Trophoblast cell (in vitro differentiated cells and primary cell): Measurements from ENCODE around the gene DBNL. TPM values are rescaled to one million over a fixed set of nuclear protein-coding genes. Genes with fewer than 3 reads are reported as not detected.
"Not testable (repeated sequence)": the region's sequence is repeated elsewhere in the genome, so short reads cannot be mapped to it uniquely, and the experiment has no call there.

ENCODE experiments used
- DNase-seq, 2 donors: peaks; one replicate each; pipeline ENCODE4 v3.0.0-alpha.2; 2016
- H2AFZ ChIP-seq: 2 replicates; pipeline ENCODE4 v1.6.1; 2013; ENCODE audit warnings: low read length, moderate library complexity, mild to moderate bottlenecking; ENCODE audit not compliant: insufficient read depth, poor library complexity
- H2AK5ac ChIP-seq: 2 replicates; pipeline ENCODE4 v1.6.1; 2013; ENCODE audit warnings: mild to moderate bottlenecking, low read length
- H2BK120ac ChIP-seq: 2 replicates; pipeline ENCODE4 v1.6.1; 2013; ENCODE audit warnings: low read length, mild to moderate bottlenecking, moderate library complexity; ENCODE audit not compliant: insufficient read depth, poor library complexity
- H2BK12ac ChIP-seq: 2 replicates; pipeline ENCODE4 v1.6.1; 2013; ENCODE audit warnings: mild to moderate bottlenecking, low read length, moderate library complexity
- H2BK5ac ChIP-seq: 2 replicates; pipeline ENCODE4 v1.6.1; 2013; ENCODE audit warnings: low read length, low read depth, moderate library complexity, mild to moderate bottlenecking; ENCODE audit not compliant: poor library complexity
- H3K14ac ChIP-seq: 2 replicates; pipeline ENCODE4 v1.6.1; 2013; ENCODE audit warnings: mild to moderate bottlenecking, low read length
- H3K18ac ChIP-seq: 2 replicates; pipeline ENCODE4 v1.6.1; 2013; ENCODE audit warnings: mild to moderate bottlenecking, low read length
- H3K23ac ChIP-seq: 2 replicates; pipeline ENCODE4 v1.6.1; 2013; ENCODE audit warnings: low read length
- H3K27ac ChIP-seq: 2 replicates; pipeline ENCODE4 v1.5.1; 2013; ENCODE audit warnings: low read depth, mild to moderate bottlenecking, inconsistent platforms, low read length, moderate library complexity
- H3K27me3 ChIP-seq: 2 replicates; pipeline ENCODE4 v1.6.1; 2013; ENCODE audit warnings: inconsistent platforms, mild to moderate bottlenecking, low read length, moderate library complexity; ENCODE audit not compliant: insufficient read depth
- H3K36me3 ChIP-seq, 2 experiments: 1 replicate in 1 of 2; 2 replicates in 1 of 2; pipeline ENCODE4 v1.6.1; 2013; ENCODE audit warnings: low read length in 2 of 2, mild to moderate bottlenecking in 2 of 2, moderate library complexity in 1 of 2; ENCODE audit not compliant: insufficient read depth in 2 of 2, control insufficient read depth in 1 of 2
- H3K4ac ChIP-seq: 2 replicates; pipeline ENCODE4 v1.6.1; 2013; ENCODE audit warnings: low read depth, mild to moderate bottlenecking, low read length, moderate library complexity
- H3K4me1 ChIP-seq, 2 experiments: 1 replicate in 1 of 2; 2 replicates in 1 of 2; pipeline ENCODE4 v1.6.1; 2013; ENCODE audit warnings: low read length in 2 of 2, mild to moderate bottlenecking in 2 of 2, moderate library complexity in 1 of 2; ENCODE audit not compliant: insufficient read depth in 2 of 2, control insufficient read depth in 1 of 2
- H3K4me2 ChIP-seq: 2 replicates; pipeline ENCODE4 v1.6.1; 2013; ENCODE audit warnings: inconsistent platforms, mild to moderate bottlenecking, low read length, moderate library complexity
- H3K4me3 ChIP-seq: 2 replicates; pipeline ENCODE4 v1.5.1; 2013; ENCODE audit warnings: mild to moderate bottlenecking, low read depth, low read length, inconsistent platforms
- H3K79me1 ChIP-seq: one replicate; pipeline ENCODE4 v1.6.1; 2013; ENCODE audit warnings: low read length
- H3K79me2 ChIP-seq: 2 replicates; pipeline ENCODE4 v1.6.1; 2013; ENCODE audit warnings: low read length, mild to moderate bottlenecking; ENCODE audit not compliant: control insufficient read depth, insufficient read depth, poor library complexity
- H3K9ac ChIP-seq: 2 replicates; pipeline ENCODE4 v1.6.1; 2013; ENCODE audit warnings: mild to moderate bottlenecking, low read length
- H3K9me3 ChIP-seq: 2 replicates; pipeline ENCODE4 v1.6.1; 2013; ENCODE audit warnings: low read depth, mild to moderate bottlenecking, control low read depth, inconsistent platforms, low read length; ENCODE audit not compliant: insufficient read depth
- H4K12ac ChIP-seq: 2 replicates; pipeline ENCODE4 v1.6.1; 2013; ENCODE audit warnings: low read depth, mild to moderate bottlenecking, low read length, moderate library complexity
- H4K8ac ChIP-seq: 2 replicates; pipeline ENCODE4 v1.6.1; 2013; ENCODE audit warnings: low read depth, mild to moderate bottlenecking, low read length, moderate library complexity
- H4K91ac ChIP-seq: one replicate; pipeline ENCODE4 v1.6.1; 2013; ENCODE audit warnings: low read depth, mild to moderate bottlenecking, low read length, moderate library complexity
- WGBS: extraction: QIAGEN DNeasy Blood & Tissue Kit; methylation state at CpG from one replicate; pipeline ENCODE4 v1.1.7; 2013; ENCODE audit warnings: missing lambda C conversion rate; ENCODE audit not compliant: insufficient read length, insufficient coverage; ENCODE audit errors: extremely low coverage; 5-methylcytosine and 5-hydroxymethylcytosine counted together
- polyA plus RNA-seq: library from polyadenylated mRNA; stranded (reverse); fragments of 200-250 nt; gene quantifications from 2 replicates; pipeline ENCODE4 v1.2.3, GENCODE V29; 2013

The DBNL gene
- polyA plus RNA-seq: 38.5 and 41.0 TPM in 2 replicates

GRCh38 chr7:44044315-44045225 is at the start of gene DBNL:
Gene DBNL, plus strand, starts transcription at chr7:44044702. Its CDS starts 36 bp downstream, at chr7:44044738.
- Histone ChIP-seq H3K4me3 (peak within 1 kb of the TSS; percentile 93), H3K9ac (peak within 1 kb of the TSS; percentile 86), H3K36me3 (peaks cover 8 to 12% of the 10 kb centered on the region in 2 experiments), H3K14ac (peak within 1 kb of the TSS; percentile 95), H3K79me2 (peaks cover 12% of the 10 kb centered on the region), H2BK12ac (no peak within 1 kb of the TSS), H2BK120ac (peak within 1 kb of the TSS; percentile 89), H3K4ac (peak within 1 kb of the TSS; percentile 99), H2AK5ac (peak within 1 kb of the TSS; percentile 92), H3K4me1 (peaks cover 7 to 15% of the 10 kb centered on the region in 2 experiments), H3K4me2 (peak within 1 kb of the TSS; percentile 92), H3K27me3 (no peaks in the 10 kb centered on the region), H3K23ac (peak within 1 kb of the TSS; percentile 55), H4K8ac (peak within 1 kb of the TSS; percentile 98), H3K9me3 (no peaks in the 10 kb centered on the region), H2BK5ac (peak within 1 kb of the TSS; percentile 60), H3K79me1 (peaks cover 10% of the 10 kb centered on the region), H4K12ac (peak within 1 kb of the TSS; percentile 97), H4K91ac (peak within 1 kb of the TSS; percentile 94), H3K27ac (peak within 1 kb of the TSS; percentile 57), H3K18ac (peak within 1 kb of the TSS; percentile 89), H2AFZ (peak within 1 kb of the TSS; percentile 93)
- DNase-seq: peak; percentile 95 to 97
- no CpG with 5 or more reads among the region's 74 CpGs for WGBS

DNA sequence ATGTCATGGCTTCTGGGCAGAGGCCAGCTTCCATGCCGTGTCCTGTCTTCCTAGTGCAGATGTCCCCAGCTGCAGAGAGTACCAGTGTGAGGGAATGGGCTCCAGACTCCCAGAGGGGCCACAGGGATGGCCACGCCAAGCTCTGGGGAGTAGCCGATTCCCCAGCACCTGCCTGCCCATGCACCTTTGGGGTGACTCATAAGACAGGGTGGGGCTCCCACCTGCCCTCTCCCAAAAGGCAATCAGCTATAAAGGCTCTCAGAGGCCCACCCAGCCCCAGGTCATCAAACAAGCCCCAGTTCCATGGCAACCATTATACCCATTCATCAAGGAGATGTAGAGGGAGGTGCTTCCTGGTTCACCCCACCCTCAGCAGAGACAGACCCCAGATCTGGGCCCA is 47.0 kb upstream of the DBNL start, which contains the start of gene SPDYE1:
TSS of gene SPDYE1 (plus strand) at position 366 of the 400 bp plus-strand sequence. CDS start 2,053 bp downstream, outside the sequence.
- not testable (repeated sequence) for H3K9ac ChIP-seq, H4K91ac ChIP-seq
- WGBS: no CpG with 5 or more reads among the region's 3 CpGs

GRCh38 chr7:44012081-44012480 is 32.4 kb upstream of the DBNL start:
- H2BK5ac ChIP-seq, H4K91ac ChIP-seq, H3K23ac ChIP-seq, H3K79me1 ChIP-seq, H3K4ac ChIP-seq, H3K4me3 ChIP-seq, H2BK120ac ChIP-seq, H4K12ac ChIP-seq, H3K4me1 ChIP-seq, H2BK12ac ChIP-seq, H3K27me3 ChIP-seq, H3K9me3 ChIP-seq, H2AK5ac ChIP-seq, H3K4me2 ChIP-seq, H2AFZ ChIP-seq, DNase-seq, H3K79me2 ChIP-seq, H3K14ac ChIP-seq, H3K18ac ChIP-seq, H4K8ac ChIP-seq, H3K9ac ChIP-seq, H3K27ac ChIP-seq: not testable (repeated sequence)
- peaks cover 9 to 12% of the 10 kb centered on the region in 2 experiments for H3K36me3 ChIP-seq
- WGBS: no CpG with 5 or more reads among the region's 8 CpGs

More for the DNA sequence above, 47.0 kb upstream of the DBNL start, which contains the start of gene SPDYE1:
- H3K14ac ChIP-seq, H3K18ac ChIP-seq, H4K12ac ChIP-seq, H3K36me3 ChIP-seq, H2AK5ac ChIP-seq, H3K4me1 ChIP-seq, H2AFZ ChIP-seq, H3K79me2 ChIP-seq, H3K4ac ChIP-seq, H3K27me3 ChIP-seq, H4K8ac ChIP-seq, H3K4me3 ChIP-seq, H2BK5ac ChIP-seq, H3K9me3 ChIP-seq, H2BK120ac ChIP-seq, H2BK12ac ChIP-seq, H3K4me2 ChIP-seq, DNase-seq, H3K79me1 ChIP-seq, H3K27ac ChIP-seq, H3K23ac ChIP-seq: not testable (repeated sequence)

GRCh38 chr7:44015090-44015489 is 29.4 kb upstream of the DBNL start:
- DNase-seq, H2BK5ac ChIP-seq, H3K79me1 ChIP-seq, H4K8ac ChIP-seq, H3K4me1 ChIP-seq, H3K27ac ChIP-seq, H2AFZ ChIP-seq, H3K36me3 ChIP-seq, H3K27me3 ChIP-seq, H3K4me2 ChIP-seq, H2BK12ac ChIP-seq, H2AK5ac ChIP-seq, H3K9me3 ChIP-seq, H4K91ac ChIP-seq, H3K4ac ChIP-seq, H3K14ac ChIP-seq, H3K23ac ChIP-seq, H2BK120ac ChIP-seq, H3K9ac ChIP-seq, H3K4me3 ChIP-seq, H4K12ac ChIP-seq, H3K79me2 ChIP-seq, H3K18ac ChIP-seq: not testable (repeated sequence)
- WGBS: no CpG with 5 or more reads among the region's 12 CpGs
